Activated CD8-positive, alpha-beta memory T cell treated with anti-CD3 and anti-CD28 coated beads, Interleukin-2, amount 10 ng/mL, durations not matched to agents 7 days and 5 days (primary cell): ENCODE data around the gene PLIN4. TPM values are rescaled to one million over a fixed set of nuclear protein-coding genes. Genes with fewer than 3 reads are reported as not detected.

ENCODE experiments used
- ATAC-seq: fragments of 150-1000 bp; cut with Tn5 transposase; one replicate; pipeline ENCODE4 v1.10.0; 2021; ENCODE audit warnings: moderate library complexity
- CTCF ChIA-PET: fragments of 350-600 bp; sonication (Branson Sonifier 250); formaldehyde crosslinking; loops from one replicate; lab custom pipeline; 2021; ENCODE audit warnings: antibody characterized with exemption; lab: Charles Lee
- DNase-seq: peaks from one replicate; pipeline ENCODE4 v3.0.0-alpha.2; 2020
- H3K27ac Mint-ChIP-seq: one replicate; pipeline ENCODE4 v1.8.0; 2021; ENCODE audit warnings: mild to moderate bottlenecking, mixed read lengths
- H3K27me3 Mint-ChIP-seq: one replicate; pipeline ENCODE4 v1.8.0; 2021; ENCODE audit warnings: mixed read lengths
- H3K36me3 Mint-ChIP-seq: one replicate; pipeline ENCODE4 v1.8.0; 2021; ENCODE audit warnings: mild to moderate bottlenecking, mixed read lengths
- H3K4me1 Mint-ChIP-seq: one replicate; pipeline ENCODE4 v1.8.0; 2021; ENCODE audit warnings: mixed read lengths
- H3K4me3 Mint-ChIP-seq: one replicate; pipeline ENCODE4 v1.8.0; 2021; ENCODE audit warnings: mild to moderate bottlenecking, moderate library complexity, mixed read lengths
- H3K9me3 Mint-ChIP-seq: one replicate; pipeline ENCODE4 v1.8.0; 2022; ENCODE audit warnings: low read depth, mixed read lengths
- total RNA-seq, 2 experiments: library from RNA; stranded (reverse); gene quantifications; one replicate each; pipeline ENCODE4 v1.2.3, GENCODE V29; 2021

PLIN4 gene
- total RNA-seq, 2 experiments from 2014 or later = not detected

DNA sequence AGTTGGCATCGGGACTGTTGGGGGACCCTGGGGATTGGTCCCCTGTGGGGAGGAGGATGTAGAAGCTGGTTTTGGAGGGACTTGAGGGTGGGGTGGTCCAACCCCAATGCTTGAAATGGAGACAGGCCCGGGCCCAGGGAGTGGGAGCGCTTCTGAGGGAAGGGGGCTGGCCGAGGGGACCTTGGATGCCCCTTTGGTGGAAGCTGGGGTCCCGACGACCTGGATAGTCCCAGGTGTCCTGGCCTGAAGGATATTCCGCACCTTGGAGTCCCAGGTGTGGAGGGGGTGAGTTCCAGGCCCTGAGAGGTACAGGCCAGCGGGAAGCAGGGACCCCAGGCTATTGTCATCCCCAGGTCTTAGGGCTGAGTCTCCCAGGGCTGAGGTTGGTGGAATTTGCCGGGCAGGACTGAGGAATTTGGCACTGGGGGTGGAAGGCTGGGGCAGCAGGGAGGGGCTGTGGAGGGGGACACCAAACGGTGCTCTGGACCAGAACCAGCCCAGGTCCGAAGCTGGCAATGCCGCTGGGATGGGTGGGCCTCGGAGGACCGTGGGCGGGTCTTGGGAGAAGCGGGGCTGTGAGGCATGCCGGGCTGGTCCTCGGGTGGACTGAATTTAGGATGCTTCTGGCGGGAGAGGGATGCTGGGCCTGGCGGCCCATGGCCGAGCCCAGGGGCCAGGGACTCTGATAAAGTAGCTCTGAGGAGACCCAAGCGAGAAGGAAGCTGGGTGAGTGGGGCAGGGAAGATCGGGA is 44.3 kb downstream of the PLIN4 start:
- peak overlapping the region; percentile 72 for H3K4me3 Mint-ChIP-seq
- H3K27ac Mint-ChIP-seq = peak overlapping the region; percentile 70
- no peaks in the 10 kb centered on the region for H3K9me3 Mint-ChIP-seq
- H3K4me1 Mint-ChIP-seq = peaks cover 23% of the 10 kb centered on the region
- DNase-seq (no peak), ATAC-seq (no peak)
- H3K36me3 Mint-ChIP-seq = peaks cover 5% of the 10 kb centered on the region
- H3K27me3 Mint-ChIP-seq = no peaks in the 10 kb centered on the region
- CTCF ChIA-PET = interaction anchor here (1.2 to 3.1 kb wide), 2 partner anchors 11 to 50 kb away, joined by 3 to 16 read pairs; no protein-coding TSS in a partner anchor

DNA sequence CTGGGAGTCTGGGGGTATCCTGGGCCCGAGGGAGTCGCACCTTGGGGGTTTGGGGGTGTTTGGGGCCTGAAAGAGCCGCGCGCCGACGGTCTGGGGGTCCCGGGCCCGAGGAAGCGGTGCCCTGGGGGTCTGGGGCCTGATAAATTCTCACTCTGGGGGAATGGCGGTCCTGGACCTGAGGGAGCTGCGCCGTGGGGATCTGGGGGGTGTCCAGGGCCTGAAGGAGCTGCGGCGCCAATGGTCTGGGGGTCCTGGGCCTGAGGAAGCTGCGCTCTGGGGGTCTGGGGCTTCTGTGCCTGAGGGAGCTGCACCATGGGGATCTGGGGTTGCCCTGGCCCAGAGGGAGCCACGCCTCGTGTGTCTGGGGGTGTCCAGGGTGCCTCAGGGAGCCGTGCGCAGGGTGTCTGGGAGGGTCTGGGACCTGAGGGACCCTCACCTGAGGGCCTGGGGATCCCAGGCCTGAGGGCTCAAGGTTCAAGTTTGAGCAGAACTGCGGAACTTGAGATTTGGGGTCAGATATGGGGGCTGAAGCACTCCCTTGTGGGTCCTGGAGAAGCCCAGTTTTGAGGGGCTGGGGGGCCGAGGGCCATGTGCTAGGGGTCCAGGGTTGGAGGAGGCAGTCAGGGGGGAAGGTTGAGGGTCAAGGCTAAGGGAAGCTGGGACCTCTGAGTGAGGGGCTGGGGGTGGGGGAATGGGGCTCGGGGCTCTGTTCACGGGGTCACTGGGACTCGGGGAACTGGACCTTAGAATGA is 45.1 kb downstream of the PLIN4 start:
- H3K4me3 Mint-ChIP-seq = peak overlapping the region; percentile 72
- DNase-seq = peak; percentile 40
- H3K27me3 Mint-ChIP-seq = no peaks in the 10 kb centered on the region
- CTCF ChIA-PET = interaction anchor here (1.2 to 3.1 kb wide), 2 partner anchors 10 to 51 kb away, joined by 3 to 16 read pairs; no protein-coding TSS in a partner anchor
- peaks cover 5% of the 10 kb centered on the region for H3K36me3 Mint-ChIP-seq
- peaks cover 23% of the 10 kb centered on the region for H3K4me1 Mint-ChIP-seq
- ATAC-seq = no peak
- H3K27ac Mint-ChIP-seq = peak overlapping the region; percentile 59
- no peaks in the 10 kb centered on the region for H3K9me3 Mint-ChIP-seq

DNA sequence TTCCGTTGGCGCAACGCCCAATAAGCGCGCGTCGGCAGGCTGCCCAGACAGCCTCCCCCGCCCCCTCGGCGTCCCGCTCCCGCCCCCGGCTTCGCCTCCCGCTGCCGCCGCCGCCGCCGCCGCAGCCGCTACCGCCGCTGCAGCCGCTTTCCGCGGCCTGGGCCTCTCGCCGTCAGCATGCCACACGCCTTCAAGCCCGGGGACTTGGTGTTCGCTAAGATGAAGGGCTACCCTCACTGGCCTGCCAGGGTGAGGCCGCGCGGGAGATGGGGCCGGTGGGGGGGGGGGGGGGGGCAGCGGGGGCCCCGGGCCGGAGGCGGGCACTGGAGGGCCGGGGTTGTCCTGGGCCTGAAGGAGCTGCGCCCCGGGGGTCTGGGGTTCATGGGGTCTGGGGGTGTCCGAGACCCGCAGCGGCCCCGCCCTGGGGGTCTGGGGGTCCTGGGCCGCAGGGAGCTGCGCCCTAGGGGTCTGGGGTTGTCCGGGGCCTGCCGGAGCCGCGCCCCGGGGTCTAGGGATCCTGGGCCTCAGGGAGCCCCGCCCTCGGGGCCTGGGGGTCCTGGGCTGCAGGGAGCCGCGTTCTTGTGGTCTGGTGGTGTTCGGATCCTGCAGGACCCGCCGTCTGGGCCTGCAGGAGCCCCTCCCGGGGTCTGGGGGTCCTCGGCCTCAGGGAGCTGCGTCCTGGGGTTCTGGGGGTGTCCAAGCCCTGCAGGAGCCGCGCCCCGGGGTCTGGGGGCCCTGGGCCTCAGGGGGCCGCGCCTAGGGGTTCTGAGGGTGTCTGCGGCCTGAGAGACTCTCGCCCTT is 45.9 kb downstream of the PLIN4 start, which contains the start of gene HDGFL2:
TSS of gene HDGFL2 (plus strand) at position 124 of the 801 bp plus-strand sequence. CDS start at position 178, 54 bp downstream.
- peaks cover 3% of the 10 kb centered on the region for H3K36me3 Mint-ChIP-seq
- peaks cover 23% of the 10 kb centered on the region for H3K4me1 Mint-ChIP-seq
- DNase-seq (no peak), ATAC-seq (no peak)
- no peaks in the 10 kb centered on the region for H3K27me3 Mint-ChIP-seq
- H3K27ac Mint-ChIP-seq = peak within 1 kb of the TSS; percentile 59
- CTCF ChIA-PET = interaction anchor here (1.5 to 3.1 kb wide), 4 partner anchors 12 to 165 kb away, joined by 5 to 16 read pairs (median 10); no protein-coding TSS in a partner anchor
- no peaks in the 10 kb centered on the region for H3K9me3 Mint-ChIP-seq
- H3K4me3 Mint-ChIP-seq = peak within 1 kb of the TSS; percentile 72

DNA sequence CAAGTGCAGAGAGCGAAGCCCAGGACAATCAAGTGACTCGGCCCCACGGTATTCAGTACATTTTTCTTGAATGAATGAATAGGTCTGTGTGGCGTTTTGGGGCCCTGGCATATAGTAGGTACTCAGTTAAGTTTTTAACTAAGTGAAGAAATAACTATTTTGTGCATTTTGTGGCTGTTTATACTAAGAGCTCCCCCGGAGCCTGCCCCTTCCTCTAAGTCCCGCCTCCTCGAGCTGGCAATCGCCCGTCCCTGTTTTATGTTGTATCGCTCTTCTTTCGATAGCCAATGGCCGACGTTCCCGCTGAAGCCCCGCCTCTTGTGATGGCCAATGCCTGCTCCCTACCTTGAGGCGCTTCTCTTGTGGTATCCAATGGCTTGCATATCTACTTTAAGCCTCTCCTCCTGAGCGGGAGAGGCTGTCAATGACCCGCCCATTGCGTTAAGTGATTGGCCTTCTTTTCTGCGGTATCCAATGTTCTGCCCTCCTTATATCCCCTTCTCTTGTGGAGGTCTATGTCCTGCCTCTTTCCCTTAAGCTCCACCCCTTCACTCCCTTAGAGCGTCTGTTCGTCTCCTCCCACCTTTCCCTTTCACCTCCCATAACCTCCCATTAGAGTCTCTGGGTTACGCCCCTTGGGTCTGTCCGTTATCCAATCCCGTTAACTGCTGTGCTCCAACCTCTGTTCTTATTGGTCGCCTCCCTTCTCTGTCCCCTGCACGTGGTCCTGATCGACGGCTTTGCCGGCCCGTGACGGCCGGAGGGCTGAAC is 46.7 kb downstream of the PLIN4 start:
- no peaks in the 10 kb centered on the region for H3K27me3 Mint-ChIP-seq
- ATAC-seq = peak; percentile 91
- no peak overlapping the region for H3K4me3 Mint-ChIP-seq
- peak; percentile 99 for DNase-seq
- CTCF ChIA-PET = interaction anchor here (0.7 to 3.1 kb wide), 11 partner anchors 11 to 709 kb away, joined by 3 to 16 read pairs (median 5); partner anchors contain the start of genes CHAF1A, MRPL54, SH3GL1 and TMIGD2
- peaks cover 23% of the 10 kb centered on the region for H3K4me1 Mint-ChIP-seq
- no peak overlapping the region for H3K27ac Mint-ChIP-seq
- peaks cover 3% of the 10 kb centered on the region for H3K36me3 Mint-ChIP-seq
- no peaks in the 10 kb centered on the region for H3K9me3 Mint-ChIP-seq

DNA sequence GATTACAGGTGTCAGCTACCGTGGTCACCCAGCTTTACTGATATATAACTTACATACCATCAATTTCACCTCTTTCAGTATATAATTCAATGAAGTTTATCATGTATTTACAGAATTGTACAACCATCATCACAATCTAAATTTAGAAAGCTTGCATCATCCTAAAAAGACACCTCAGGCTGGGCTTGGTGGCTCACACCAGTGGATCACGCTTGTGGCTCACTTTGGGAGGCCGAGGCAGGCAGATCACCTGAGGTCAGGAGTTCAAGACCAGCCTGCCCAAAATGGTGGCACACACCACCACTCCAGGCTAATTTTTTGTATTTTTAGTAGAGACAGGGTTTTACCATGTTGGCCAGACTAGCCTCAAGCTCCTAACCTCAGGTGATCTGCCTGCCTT is 50.5 kb downstream of the PLIN4 start:
- CTCF ChIA-PET = no interaction called here
- DNase-seq = peak; percentile 34

DNA sequence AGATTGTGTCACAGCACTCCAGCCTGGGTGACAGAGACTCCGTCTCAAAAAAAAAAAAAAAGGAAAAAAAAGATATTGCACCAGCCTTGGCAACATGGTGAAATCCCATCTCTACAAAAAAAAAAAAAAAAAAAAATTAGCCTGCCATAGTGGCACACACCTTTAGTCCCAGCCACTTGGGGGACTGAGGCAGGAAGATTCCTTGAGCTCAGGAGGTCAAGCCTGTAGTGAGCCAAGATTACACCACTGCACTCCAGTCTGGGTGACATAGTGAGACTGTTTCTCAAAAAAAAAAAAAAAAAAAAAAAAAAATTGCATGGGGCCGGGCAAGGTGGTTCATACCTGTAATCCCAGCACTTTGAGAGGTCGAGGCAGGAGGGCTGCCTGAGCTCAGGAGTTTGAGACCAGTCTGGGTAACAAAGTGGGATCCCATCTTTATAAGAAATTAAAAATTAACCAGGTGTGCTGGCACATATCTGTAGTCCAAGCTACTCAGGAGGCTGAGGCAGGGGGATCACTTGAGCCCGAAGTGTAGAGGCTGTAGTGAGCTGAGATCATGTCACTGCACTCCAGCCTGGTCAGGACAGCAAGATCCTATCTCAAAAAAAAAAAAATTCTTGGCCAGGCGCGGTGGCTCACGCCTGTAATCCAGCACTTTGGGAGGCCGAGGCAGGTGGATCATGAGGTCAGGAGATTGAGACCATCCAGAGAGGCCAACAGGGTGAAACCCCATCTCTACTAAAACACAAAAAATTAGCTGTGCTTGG is 53.3 kb downstream of the PLIN4 start:
- no peak for DNase-seq
- CTCF ChIA-PET = interaction anchor here (0.7 to 1.7 kb wide), 2 partner anchors 198 to 266 kb away, joined by 3 to 4 read pairs; no protein-coding TSS in a partner anchor
- H3K27ac Mint-ChIP-seq = no peak overlapping the region
- no peaks in the 10 kb centered on the region for H3K9me3 Mint-ChIP-seq
- H3K4me1 Mint-ChIP-seq = peaks cover 3% of the 10 kb centered on the region
- no peak overlapping the region for H3K4me3 Mint-ChIP-seq
- ATAC-seq = no peak
- H3K27me3 Mint-ChIP-seq = no peaks in the 10 kb centered on the region
- no peaks in the 10 kb centered on the region for H3K36me3 Mint-ChIP-seq

More for the DNA sequence above, 50.5 kb downstream of the PLIN4 start:
- H3K27me3 Mint-ChIP-seq = no peaks in the 10 kb centered on the region
- no peak overlapping the region for H3K4me3 Mint-ChIP-seq
- H3K9me3 Mint-ChIP-seq = no peaks in the 10 kb centered on the region
- H3K4me1 Mint-ChIP-seq = peaks cover 8% of the 10 kb centered on the region
- no peaks in the 10 kb centered on the region for H3K36me3 Mint-ChIP-seq
- no peak for ATAC-seq
- no peak overlapping the region for H3K27ac Mint-ChIP-seq

DNA sequence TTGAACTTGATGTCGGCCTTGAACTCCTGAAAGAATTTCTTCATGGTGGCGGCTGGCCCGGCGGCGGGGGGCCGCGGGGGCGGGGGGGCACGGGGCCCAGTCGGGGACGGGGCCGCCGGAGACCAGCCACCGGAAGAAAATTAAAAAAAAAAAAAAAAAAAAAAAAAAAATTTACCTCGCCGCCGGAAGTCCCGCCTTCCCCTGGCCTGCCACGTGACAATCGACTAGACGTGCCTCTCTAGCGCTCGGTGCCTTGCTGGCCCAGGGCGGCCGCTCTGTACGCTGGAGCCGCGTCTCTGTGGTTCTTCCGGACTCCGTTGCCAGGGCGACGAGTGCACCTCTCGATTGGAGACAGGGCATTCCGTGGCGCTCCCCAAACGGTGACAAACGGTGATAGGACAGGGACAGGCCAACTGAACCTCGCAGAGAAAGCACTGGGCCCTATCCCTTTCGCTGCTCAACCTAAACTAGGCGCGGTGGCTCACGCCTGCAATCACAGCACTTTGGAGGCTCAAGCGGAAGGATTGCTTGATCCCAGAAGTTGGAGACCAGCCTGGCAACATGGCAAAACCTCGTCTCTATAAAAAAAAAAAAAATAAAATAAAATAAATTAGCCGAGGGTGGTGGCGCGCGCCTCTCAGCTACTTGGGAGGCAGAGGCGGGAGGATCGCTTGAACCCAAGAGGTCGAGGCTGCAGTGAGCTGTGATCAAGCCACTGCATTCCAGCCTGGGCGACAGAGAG is 60.5 kb downstream of the PLIN4 start, which contains the start of gene UBXN6:
TSS of gene UBXN6 (minus strand) at position 141 of the 742 bp plus-strand sequence. CDS start at position 44, 97 bp downstream.
- ATAC-seq (peak; percentile 95), DNase-seq (peak; percentile 99)
- Mint-ChIP-seq H3K4me3 (peak within 1 kb of the TSS; percentile 86), H3K36me3 (no peaks in the 10 kb centered on the region), H3K27ac (peak within 1 kb of the TSS; percentile 83), H3K27me3 (no peaks in the 10 kb centered on the region), H3K4me1 (peaks cover 13% of the 10 kb centered on the region), H3K9me3 (no peaks in the 10 kb centered on the region)
- CTCF ChIA-PET = interaction anchor here (1.0 to 1.7 kb wide), 4 partner anchors 14 to 333 kb away, joined by 3 to 5 read pairs (median 5); partner anchors contain the start of genes FEM1A and HDGFL2

DNA sequence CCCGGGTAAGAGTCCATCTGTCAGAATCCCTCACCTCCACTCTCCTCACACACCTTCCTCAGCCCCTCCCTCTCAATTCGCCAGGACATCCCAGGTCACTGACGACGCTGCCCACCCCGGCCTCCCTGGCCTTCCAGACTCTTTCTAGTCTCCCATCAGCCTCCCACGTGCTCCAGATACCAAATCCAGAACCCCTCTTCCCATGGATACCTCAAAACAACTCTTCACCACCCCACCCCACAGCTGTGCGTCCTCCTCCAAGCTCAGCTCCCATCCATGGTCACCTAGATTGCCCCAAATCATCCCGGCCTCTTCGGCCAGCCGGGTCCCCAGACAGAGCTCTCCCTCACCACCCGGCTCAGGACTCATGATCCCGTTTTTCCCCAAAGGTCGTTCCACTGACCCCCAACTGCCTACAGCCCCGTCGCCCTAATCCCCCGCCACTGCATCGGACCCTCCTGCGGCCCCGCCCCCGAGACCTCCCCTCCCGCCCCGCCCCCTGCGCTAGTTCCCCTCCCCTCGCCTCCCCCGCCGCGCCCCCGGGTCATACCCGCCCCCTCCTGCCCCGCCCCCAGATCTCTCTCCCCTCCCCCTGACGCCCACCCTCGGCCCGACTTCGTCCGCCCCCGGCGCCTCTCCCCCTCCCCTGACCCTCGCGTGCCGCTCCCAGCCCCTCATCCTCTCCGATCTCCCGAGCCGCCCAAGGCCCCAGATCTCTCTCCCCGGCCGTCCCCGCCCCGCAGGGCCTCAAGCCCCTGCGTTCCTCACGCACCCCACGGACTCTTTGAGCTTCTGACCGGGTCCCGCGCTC is 61.2 kb downstream of the PLIN4 start:
- Mint-ChIP-seq H3K9me3 (no peaks in the 10 kb centered on the region), H3K27me3 (no peaks in the 10 kb centered on the region), H3K4me1 (peaks cover 13% of the 10 kb centered on the region), H3K36me3 (no peaks in the 10 kb centered on the region), H3K27ac (peak overlapping the region; percentile 83), H3K4me3 (peak overlapping the region; percentile 86)
- CTCF ChIA-PET = interaction anchor here (1.0 to 1.7 kb wide), 4 partner anchors 68 to 334 kb away, joined by 3 to 5 read pairs (median 4); partner anchors contain the start of gene FEM1A
- DNase-seq (no peak), ATAC-seq (peak; percentile 32)

DNA sequence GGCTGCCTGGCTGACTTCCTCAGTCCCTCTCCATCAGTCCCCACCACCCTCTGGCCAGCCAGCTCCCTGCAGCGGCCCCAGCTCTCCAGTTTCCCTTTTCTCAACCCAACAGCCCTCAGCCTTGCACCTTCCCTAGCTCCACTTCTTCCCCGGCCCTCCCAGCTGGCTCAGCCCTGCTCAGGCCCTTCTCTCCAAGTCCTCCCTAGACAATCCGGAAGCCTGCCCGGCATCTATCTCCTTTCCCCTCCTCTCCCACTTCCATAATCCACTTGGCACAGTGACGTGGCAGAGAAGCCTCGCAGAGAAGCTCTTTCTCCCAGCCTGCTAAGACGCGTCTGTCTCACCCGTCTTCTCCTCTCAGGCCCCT is 61.8 kb downstream of the PLIN4 start:
- no peak for ATAC-seq
- Mint-ChIP-seq H3K9me3 (no peaks in the 10 kb centered on the region), H3K27ac (peak overlapping the region; percentile 83), H3K27me3 (no peaks in the 10 kb centered on the region), H3K4me1 (peaks cover 13% of the 10 kb centered on the region), H3K4me3 (peak overlapping the region; percentile 86), H3K36me3 (no peaks in the 10 kb centered on the region)
- peak; percentile 42 for DNase-seq
- CTCF ChIA-PET = interaction anchor here (1.0 kb wide), 2 partner anchors 68 to 177 kb away, joined by 3 to 5 read pairs; no protein-coding TSS in a partner anchor

DNA sequence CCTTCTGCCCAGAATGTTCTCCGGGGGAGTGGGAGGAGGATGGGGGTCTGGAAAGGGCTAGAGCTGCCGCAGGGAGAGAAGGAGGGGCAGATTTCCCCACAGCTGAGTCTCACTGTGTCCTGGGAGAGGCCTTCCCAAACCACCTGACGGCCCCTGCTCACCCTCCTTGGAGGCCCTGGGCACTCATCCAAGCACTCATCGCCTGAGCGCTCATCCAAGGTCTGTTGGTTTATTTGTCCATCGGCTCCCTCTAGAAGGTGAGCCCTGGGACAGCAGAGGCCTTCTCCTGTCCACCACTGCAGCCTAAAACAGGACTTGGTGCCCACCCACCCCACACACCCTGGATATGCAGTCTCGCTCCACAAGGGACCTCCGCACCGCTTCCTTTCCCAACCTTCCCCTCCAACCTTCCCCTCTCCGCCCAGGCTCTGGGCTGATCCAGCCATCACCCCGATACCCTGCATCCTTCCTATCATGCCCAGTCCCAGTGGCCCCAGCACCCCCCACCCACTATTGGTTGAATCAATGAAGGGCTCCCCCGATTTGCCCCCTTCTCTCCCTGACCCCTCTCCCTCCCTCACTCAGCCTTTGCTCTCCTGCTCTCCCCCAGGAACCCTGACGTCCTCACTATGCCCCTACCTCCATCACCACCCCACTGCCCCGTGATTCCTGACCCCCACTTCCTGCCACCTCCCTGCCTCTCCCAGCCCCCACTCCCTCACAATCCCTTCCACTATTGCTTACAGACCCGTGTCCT is 62.4 kb downstream of the PLIN4 start:
- DNase-seq (no peak), ATAC-seq (no peak)
- Mint-ChIP-seq H3K4me1 (peaks cover 13% of the 10 kb centered on the region), H3K27ac (peak overlapping the region; percentile 83), H3K9me3 (no peaks in the 10 kb centered on the region), H3K27me3 (no peaks in the 10 kb centered on the region), H3K36me3 (no peaks in the 10 kb centered on the region), H3K4me3 (peak overlapping the region; percentile 86)
- CTCF ChIA-PET = interaction anchor here (1.0 kb wide), 1 partner anchor 178 kb away, joined by 3 read pairs; no protein-coding TSS in a partner anchor
